IMR-90 (cell line): ENCODE data around the gene FZD4.

Experiments used
- BHLHE40 ChIP-seq: fragments of 150-350 bp; IDR thresholded peaks from 2 replicates; pipeline ENCODE4 v1.6.1; 2016; ENCODE audit warnings: mild to moderate bottlenecking, low read depth, low read length
- CTCF ChIP-seq: conservative IDR thresholded peaks from 2 replicates; pipeline ENCODE4 v1.5.1; 2012; ENCODE audit warnings: mild to moderate bottlenecking, low read depth, low read length, improper control_type of control experiment

DNA sequence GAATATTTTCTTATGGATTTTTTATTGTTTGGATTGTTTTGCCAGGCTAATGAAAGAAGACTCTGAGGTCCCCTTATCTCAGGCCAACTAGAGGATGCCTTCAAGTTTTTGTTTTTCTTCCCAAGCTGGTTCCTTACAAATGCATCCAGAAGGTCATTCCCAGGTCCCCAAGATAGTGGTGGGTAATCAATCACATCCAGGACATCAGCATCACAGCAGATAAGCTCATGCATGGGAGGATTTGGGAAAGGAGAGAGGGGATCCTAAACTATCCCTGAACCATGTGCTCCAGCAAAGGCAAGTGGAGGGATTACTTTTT is 20.7 kb downstream of the FZD4 start:
- TF ChIP-seq CTCF (no peak), BHLHE40 (no peak)
